ENCODE data around the gene SORCS2.

SORCS2 gene

GRCh38 chr4:7217039-7217438, 24.7 kb downstream of the SORCS2 start:
- TF ChIP-seq CTCF (IDR thresholded peaks at IDR 0.05; ENCODE audit: extremely low read depth, missing control alignments), result no peak
- no peak for DNase-seq (ENCODE audit: low spot score)

GRCh38 chr4:7217474-7218321, 25.4 kb downstream of the SORCS2 start:
- no peak for TF ChIP-seq CTCF (IDR thresholded peaks at IDR 0.05; ENCODE audit: extremely low read depth, missing control alignments)
- DNase-seq (ENCODE audit: low spot score), result no peak

GRCh38 chr4:7218686-7219085, 26.3 kb downstream of the SORCS2 start:
- no peak for DNase-seq (ENCODE audit: low spot score)

GRCh38 chr4:7222521-7222920, 30.2 kb downstream of the SORCS2 start:
- no peak for DNase-seq (ENCODE audit: low spot score)
- no peak for TF ChIP-seq CTCF (IDR thresholded peaks at IDR 0.05; ENCODE audit: extremely low read depth, missing control alignments)

More at GRCh38 chr4:7218686-7219085, 26.3 kb downstream of the SORCS2 start:
- no peak for TF ChIP-seq CTCF (IDR thresholded peaks at IDR 0.05; ENCODE audit: extremely low read depth, missing control alignments)

- no peak for TF ChIP-seq CTCF (IDR thresholded peaks at IDR 0.05; ENCODE audit: extremely low read depth, missing control alignments)
- DNase-seq (ENCODE audit: low spot score), result no peak
Measured at GRCh38 chr4:7223541-7223940, 31.2 kb downstream of the SORCS2 start.

GRCh38 chr4:7224001-7224400, 31.7 kb downstream of the SORCS2 start:
- no peak for TF ChIP-seq CTCF (IDR thresholded peaks at IDR 0.05; ENCODE audit: extremely low read depth, missing control alignments)
- no peak for DNase-seq (ENCODE audit: low spot score)

- DNase-seq (ENCODE audit: low spot score), result no peak
- TF ChIP-seq CTCF (IDR thresholded peaks at IDR 0.05; ENCODE audit: extremely low read depth, missing control alignments), result no peak
Measured at GRCh38 chr4:7224878-7225533, 32.7 kb downstream of the SORCS2 start.

All from GM20000 (cell line).